ENCODE data around the gene CAPN11.
"Not testable (repeated sequence)": the region's sequence is repeated elsewhere in the genome, so short reads cannot be mapped to it uniquely, and the experiment has no call there.

CAPN11 gene

DNA sequence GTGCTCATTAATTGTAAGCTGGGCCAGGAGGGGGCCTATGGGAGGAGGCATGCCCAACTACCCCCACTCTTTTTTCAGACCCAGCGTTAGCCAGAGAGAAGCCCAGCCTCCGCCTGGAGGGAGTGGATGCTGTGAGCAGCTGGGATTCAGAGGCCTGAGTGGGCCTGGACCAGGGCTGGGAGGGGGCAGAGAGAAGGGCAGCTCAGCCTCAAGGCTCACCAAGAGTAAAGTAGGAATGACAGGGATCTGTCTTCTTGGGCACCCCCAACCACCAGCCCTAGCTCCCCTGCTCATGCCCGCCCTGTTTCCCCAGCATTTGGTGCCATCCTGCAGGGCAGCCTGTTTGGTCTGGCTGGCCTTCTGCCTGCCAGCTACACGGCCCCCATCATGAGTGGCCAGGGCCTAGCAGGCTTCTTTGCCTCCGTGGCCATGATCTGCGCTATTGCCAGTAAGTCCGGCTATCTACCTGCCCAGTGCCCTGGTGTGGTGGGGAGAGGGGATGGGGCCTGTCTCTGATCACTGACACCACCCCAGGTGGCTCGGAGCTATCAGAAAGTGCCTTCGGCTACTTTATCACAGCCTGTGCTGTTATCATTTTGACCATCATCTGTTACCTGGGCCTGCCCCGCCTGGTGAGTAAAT is 71.5 kb downstream of the CAPN11 start:
- no peak for DNase-seq

DNA sequence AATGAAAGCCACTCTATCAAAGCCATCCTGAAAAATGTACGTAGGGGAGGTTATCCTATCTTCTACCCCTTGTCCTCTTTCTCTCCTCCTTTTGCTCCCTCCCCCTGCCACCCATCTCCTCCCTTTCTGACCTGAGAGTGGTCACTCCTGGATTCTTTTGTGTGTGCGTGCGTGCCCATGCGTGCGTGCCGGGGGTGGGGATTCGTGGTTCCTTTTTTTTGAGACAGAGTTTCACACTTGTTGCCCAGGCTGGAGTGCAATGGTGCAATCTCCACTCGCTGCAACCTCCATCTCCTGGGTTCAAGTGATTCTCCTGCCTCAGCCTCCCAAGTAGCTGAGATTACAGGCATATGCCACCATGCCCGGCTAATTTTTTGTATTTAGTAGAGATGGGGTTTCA is 72.8 kb downstream of the CAPN11 start:
- not testable (repeated sequence) for DNase-seq

DNA sequence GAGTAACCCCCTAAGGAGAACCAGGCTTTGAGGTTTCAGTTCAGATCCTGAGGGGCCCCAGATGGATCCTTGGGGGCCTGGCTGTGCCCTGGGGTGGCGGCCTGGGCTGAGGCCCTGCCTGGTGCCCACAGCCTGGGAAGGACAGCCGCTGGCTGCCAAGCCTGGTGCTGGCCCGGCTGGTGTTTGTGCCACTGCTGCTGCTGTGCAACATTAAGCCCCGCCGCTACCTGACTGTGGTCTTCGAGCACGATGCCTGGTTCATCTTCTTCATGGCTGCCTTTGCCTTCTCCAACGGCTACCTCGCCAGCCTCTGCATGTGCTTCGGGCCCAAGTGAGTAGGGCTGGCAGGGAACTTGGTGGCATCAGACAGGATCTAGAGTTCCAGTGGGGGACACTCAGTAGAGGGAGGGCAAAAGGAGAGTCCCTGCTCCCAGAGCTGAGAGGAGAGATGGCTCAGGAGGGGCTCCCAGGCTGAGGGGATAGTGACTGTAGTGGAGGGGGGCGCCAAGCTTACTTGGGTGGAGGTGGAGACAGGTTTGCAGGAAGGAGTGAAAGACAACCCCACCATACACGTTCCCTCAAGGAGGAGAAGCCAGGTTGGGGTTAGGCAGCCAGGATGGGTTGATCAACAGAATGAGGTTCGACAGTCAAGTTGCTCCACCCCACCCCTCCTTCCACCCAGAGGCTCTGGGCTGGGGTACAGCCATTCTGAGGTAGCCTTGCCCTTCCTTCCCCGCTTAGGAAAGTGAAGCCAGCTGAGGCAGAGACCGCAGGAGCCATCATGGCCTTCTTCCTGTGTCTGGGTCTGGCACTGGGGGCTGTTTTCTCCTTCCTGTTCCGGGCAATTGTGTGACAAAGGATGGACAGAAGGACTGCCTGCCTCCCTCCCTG is 74.3 kb downstream of the CAPN11 start:
- no peak for DNase-seq

DNA sequence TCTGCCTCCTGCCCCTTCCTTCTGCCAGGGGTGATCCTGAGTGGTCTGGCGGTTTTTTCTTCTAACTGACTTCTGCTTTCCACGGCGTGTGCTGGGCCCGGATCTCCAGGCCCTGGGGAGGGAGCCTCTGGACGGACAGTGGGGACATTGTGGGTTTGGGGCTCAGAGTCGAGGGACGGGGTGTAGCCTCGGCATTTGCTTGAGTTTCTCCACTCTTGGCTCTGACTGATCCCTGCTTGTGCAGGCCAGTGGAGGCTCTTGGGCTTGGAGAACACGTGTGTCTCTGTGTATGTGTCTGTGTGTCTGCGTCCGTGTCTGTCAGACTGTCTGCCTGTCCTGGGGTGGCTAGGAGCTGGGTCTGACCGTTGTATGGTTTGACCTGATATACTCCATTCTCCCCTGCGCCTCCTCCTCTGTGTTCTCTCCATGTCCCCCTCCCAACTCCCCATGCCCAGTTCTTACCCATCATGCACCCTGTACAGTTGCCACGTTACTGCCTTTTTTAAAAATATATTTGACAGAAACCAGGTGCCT is 75.0 kb downstream of the CAPN11 start:
- no peak for DNase-seq

Data from effector CD4-positive, alpha-beta T cell (primary cell).